ENCODE measurements around the gene CPVL. TPM values are rescaled to one million over a fixed set of nuclear protein-coding genes. Genes with fewer than 3 reads are reported as not detected.
A peak's percentile ranks its signal among the peaks of the same experiment; 100 is the strongest.

CPVL gene
- total RNA-seq, 3 donors from 2014 or later (not counting 1 experiment from before 2014, with no cell fraction given) = 4.9 to 11.6 (median 9.8) TPM

DNA sequence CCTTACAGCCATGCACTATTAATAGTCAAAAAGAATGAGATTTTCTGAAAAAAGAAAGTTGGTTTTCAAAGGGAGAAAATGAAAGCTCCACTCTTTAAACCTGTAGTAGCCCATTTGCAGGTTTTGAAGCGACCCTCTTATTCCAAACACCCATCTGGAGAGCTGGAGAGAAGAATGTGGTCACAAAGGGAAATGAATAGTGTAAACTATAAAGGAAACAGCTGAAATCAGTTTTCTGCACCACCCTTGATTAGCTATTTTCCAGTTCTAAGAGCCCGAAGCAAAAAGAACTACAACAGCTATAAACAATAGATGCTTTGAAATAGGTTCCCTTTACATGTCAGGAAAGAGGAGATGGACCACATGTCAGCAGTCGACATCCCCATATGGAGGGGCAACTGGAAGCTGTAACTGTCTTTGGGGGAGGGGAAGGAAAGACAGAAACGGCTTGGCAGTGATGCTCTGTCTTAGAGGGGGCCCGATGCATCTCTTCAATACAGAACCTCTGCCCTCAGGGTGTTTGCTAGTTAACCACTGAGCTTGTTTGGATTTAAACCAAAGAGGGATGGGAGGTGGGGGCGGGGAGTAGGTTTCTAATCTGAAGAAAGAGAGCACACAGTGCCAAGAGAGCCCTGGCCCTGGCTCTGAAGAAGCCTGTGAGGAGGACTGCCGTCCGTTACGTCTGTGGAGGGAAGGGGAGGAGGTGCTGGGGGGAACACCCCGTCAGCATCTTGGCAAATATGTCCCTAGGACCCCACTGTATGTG, 55.3 kb downstream of the CPVL start:
- Histone ChIP-seq H3K4me3 (ENCODE audit: low read length) (peak overlapping the region; percentile 12), H3K27me3 (ENCODE audit: control insufficient read depth, insufficient read depth, low read length) (no peaks in the 10 kb centered on the region), H3K27ac (ENCODE audit: low read length) (peak overlapping the region; percentile 51), H3K9me3 (ENCODE audit: control insufficient read depth, insufficient read depth, low read length) (no peaks in the 10 kb centered on the region), H3K4me1 (ENCODE audit: control insufficient read depth, insufficient read depth, low read length) (peaks cover 7% of the 10 kb centered on the region), H3K36me3 (ENCODE audit: control insufficient read depth, insufficient read depth, low read length) (no peaks in the 10 kb centered on the region)
- no peak for DNase-seq
- intact Hi-C loops (cut with micrococcal nuclease) = no loop called here
- WGBS (ENCODE audit: insufficient coverage) = 16% methylated on average over 8 of the region's 10 CpGs
- peak in 2 of 3 donors; percentile 51 to 58 for ATAC-seq
- no peaks in the 10 kb centered on the region for H3K27me3 Mint-ChIP-seq (ENCODE audit: low read depth in 2 of 2)
- H3K4me1 Mint-ChIP-seq = peaks cover 15 to 18% of the 10 kb centered on the region in 2 donors
- no peaks in the 10 kb centered on the region for H3K9me3 Mint-ChIP-seq
- no peaks in the 10 kb centered on the region for H3K36me3 Mint-ChIP-seq
- peak overlapping the region; percentile 68 for H3K4me3 Mint-ChIP-seq
- peak overlapping the region; percentile 65 to 80 for H3K27ac Mint-ChIP-seq
- TF ChIP-seq CTCF (IDR thresholded peaks at IDR 0.05) = no peak

- intact Hi-C loops (cut with micrococcal nuclease) = no loop called here
- H3K4me1 Mint-ChIP-seq = peaks cover 15 to 18% of the 10 kb centered on the region in 2 donors
- H3K4me3 ChIP-seq (ENCODE audit: low read length) = no peak overlapping the region
- H3K27ac ChIP-seq (ENCODE audit: low read length) = no peak overlapping the region
- no peaks in the 10 kb centered on the region for H3K36me3 Mint-ChIP-seq
- no peaks in the 10 kb centered on the region for H3K36me3 ChIP-seq (ENCODE audit: control insufficient read depth, insufficient read depth, low read length)
- no peaks in the 10 kb centered on the region for H3K9me3 ChIP-seq (ENCODE audit: control insufficient read depth, insufficient read depth, low read length)
- ATAC-seq (no peak), DNase-seq (no peak)
- no peaks in the 10 kb centered on the region for H3K9me3 Mint-ChIP-seq
- WGBS (ENCODE audit: insufficient coverage) = 94% methylated on average over 2 of the region's 3 CpGs
- peaks cover 7% of the 10 kb centered on the region for H3K4me1 ChIP-seq (ENCODE audit: control insufficient read depth, insufficient read depth, low read length)
- TF ChIP-seq CTCF (IDR thresholded peaks at IDR 0.05) = no peak
- no peaks in the 10 kb centered on the region for H3K27me3 Mint-ChIP-seq (ENCODE audit: low read depth in 2 of 2)
- peak overlapping the region; percentile 68 for H3K4me3 Mint-ChIP-seq
- peak overlapping the region in 1 of 2 donors; percentile 80 for H3K27ac Mint-ChIP-seq
- H3K27me3 ChIP-seq (ENCODE audit: control insufficient read depth, insufficient read depth, low read length) = no peaks in the 10 kb centered on the region
Measured at GRCh38 chr7:29090151-29090805, 56.1 kb downstream of the CPVL start.

- H3K4me3 Mint-ChIP-seq = no peak overlapping the region
- H3K27me3 Mint-ChIP-seq (ENCODE audit: low read depth in 2 of 2) = no peaks in the 10 kb centered on the region
- ATAC-seq (no peak), DNase-seq (no peak)
- H3K4me1 ChIP-seq (ENCODE audit: control insufficient read depth, insufficient read depth, low read length) = peaks cover 9% of the 10 kb centered on the region
- no peak overlapping the region for H3K27ac Mint-ChIP-seq
- H3K4me1 Mint-ChIP-seq = peaks cover 15 to 18% of the 10 kb centered on the region in 2 donors
- H3K9me3 Mint-ChIP-seq = no peaks in the 10 kb centered on the region
- intact Hi-C loops (cut with micrococcal nuclease) = no loop called here
- no CpG with 5 or more reads among the region's 1 CpG for WGBS (ENCODE audit: insufficient coverage)
- no peak for TF ChIP-seq CTCF (IDR thresholded peaks at IDR 0.05)
- no peaks in the 10 kb centered on the region for H3K9me3 ChIP-seq (ENCODE audit: control insufficient read depth, insufficient read depth, low read length)
- H3K27ac ChIP-seq (ENCODE audit: low read length) = no peak overlapping the region
- no peaks in the 10 kb centered on the region for H3K27me3 ChIP-seq (ENCODE audit: control insufficient read depth, insufficient read depth, low read length)
- H3K4me3 ChIP-seq (ENCODE audit: low read length) = no peak overlapping the region
- no peaks in the 10 kb centered on the region for H3K36me3 Mint-ChIP-seq
- H3K36me3 ChIP-seq (ENCODE audit: control insufficient read depth, insufficient read depth, low read length) = no peaks in the 10 kb centered on the region
Measured at GRCh38 chr7:29087840-29088170, 58.5 kb downstream of the CPVL start.

All from natural killer cell (primary cell).